ENCODE measurements around the gene KNOP1.
A peak's percentile ranks its signal among the peaks of the same experiment; 100 is the strongest.

The KNOP1 gene

DNA sequence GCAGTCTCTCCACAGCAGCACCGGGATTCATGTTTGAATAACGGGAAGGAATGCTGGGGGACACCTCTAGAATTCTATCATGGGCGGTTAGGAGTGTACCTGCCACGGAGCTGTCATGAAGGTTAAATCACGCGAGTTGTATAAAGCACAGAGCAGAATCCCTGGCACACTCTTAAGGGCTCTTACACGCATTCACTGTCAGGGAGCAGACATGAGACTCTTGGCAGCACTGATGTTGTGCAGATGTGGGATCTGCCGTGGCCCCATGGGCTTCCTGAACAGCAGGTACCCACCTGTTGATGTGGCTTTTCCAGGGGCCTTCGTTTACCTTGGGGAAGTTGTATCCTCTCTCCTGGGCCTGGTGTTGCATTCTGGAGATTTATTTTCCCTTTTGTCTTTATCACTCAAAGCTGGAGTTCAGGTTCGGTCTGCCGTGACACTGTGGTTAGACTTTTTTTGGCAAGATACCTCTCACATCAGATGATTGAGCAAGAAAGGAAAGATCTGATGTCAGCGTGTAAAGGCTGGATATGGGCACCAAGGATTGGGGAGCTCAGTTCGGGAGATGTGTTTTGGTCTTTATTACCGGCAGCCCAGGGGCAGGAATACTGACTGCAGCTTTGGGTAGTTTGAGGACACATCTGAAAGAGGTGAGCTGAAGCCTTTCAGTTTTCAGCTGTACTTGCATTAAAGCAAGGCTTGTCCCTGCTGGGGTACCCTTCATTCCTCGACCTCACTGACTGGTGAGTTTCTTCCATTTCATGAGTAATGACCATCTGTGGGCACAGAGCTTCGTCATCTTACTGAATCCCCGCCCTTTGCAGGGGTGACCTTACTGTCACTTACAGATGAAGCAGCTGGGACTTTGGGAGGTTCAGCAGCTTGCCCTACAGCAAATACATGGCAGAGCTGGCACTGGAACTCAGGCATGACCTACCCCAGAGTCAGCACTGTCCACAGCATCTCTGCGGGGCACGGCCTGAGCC is 19.3 kb downstream of the KNOP1 start:
- Histone ChIP-seq H3K27me3 (ENCODE audit: control insufficient read depth in 1 of 2, insufficient read depth in 2 of 2, low read length in 2 of 2) (no peaks in the 10 kb centered on the region), H3K4me3 (ENCODE audit: low read depth in 1 of 2, low read length in 2 of 2) (no peak overlapping the region), H3K27ac (ENCODE audit: low read depth, low read length) (no peak overlapping the region), H3K36me3 (ENCODE audit: control insufficient read depth in 1 of 2, insufficient read depth in 2 of 2, low read length in 2 of 2) (peaks cover 14 to 20% of the 10 kb centered on the region in 2 donors), H3K4me1 (ENCODE audit: control insufficient read depth in 1 of 2, insufficient read depth in 2 of 2, low read length in 2 of 2) (peaks cover 39 to 46% of the 10 kb centered on the region in 2 donors), H3K9me3 (ENCODE audit: control insufficient read depth in 1 of 2, low read length in 2 of 2) (no peaks in the 10 kb centered on the region), H3K9ac (ENCODE audit: low read depth in 1 of 2, low read length in 2 of 2) (no peak overlapping the region)

DNA sequence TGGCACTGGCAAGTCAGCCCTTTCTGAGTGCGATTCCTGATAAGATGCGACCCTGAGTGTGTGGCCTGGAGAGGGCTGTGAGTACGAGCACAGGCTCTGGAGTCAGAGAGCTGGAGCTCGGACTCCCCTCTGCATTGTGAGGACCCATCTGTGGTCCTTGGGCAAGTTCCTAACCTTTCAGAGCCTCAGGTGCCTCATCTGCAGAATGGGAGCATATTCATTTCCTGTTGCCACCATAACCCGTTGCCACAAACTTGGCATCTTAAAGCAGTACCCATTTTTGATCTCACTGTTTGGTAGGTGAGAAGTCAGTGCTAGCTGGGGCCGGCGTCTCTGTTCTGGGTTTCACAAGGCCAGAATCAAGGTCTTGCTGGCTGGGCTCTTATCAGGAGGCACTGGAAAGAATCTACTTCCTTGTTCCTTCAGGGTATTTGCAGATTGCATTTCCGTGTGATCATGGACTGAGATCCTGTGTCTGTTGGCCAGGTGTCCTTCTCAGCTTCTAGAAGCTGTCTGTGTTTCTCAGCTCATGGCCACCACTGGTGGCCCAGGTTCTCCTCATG is 20.2 kb downstream of the KNOP1 start:
- Histone ChIP-seq H3K27me3 (ENCODE audit: control insufficient read depth in 1 of 2, insufficient read depth in 2 of 2, low read length in 2 of 2) (no peaks in the 10 kb centered on the region), H3K27ac (ENCODE audit: low read depth, low read length) (no peak overlapping the region), H3K36me3 (ENCODE audit: control insufficient read depth in 1 of 2, insufficient read depth in 2 of 2, low read length in 2 of 2) (peaks cover 14 to 18% of the 10 kb centered on the region in 2 donors), H3K9ac (ENCODE audit: low read depth in 1 of 2, low read length in 2 of 2) (no peak overlapping the region), H3K9me3 (ENCODE audit: control insufficient read depth in 1 of 2, low read length in 2 of 2) (no peaks in the 10 kb centered on the region), H3K4me1 (ENCODE audit: control insufficient read depth in 1 of 2, insufficient read depth in 2 of 2, low read length in 2 of 2) (peaks cover 39 to 46% of the 10 kb centered on the region in 2 donors), H3K4me3 (ENCODE audit: low read depth in 1 of 2, low read length in 2 of 2) (no peak overlapping the region)

DNA sequence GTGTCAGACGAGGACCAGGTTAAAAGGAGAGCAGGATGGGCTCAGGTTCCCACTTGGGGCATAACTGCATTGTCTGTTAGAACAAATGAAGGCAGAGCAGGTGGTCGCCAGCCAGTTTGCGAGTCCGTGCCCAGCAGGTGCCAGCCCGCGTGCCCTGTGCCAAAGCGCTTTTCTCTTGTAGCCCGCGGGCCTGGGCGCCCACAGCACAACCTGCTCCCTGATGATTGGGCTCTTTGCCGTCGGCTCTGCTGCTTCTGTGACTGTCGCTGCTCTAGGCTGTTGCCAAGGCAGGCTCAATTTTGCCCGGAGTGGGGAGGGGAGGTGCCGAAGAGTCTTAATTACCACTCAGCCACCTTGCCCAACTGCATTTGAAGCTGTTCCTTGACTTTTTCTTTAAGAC is 21.1 kb downstream of the KNOP1 start:
- H3K36me3 ChIP-seq (ENCODE audit: control insufficient read depth in 1 of 2, insufficient read depth in 2 of 2, low read length in 2 of 2) = peaks cover 14 to 17% of the 10 kb centered on the region in 2 donors
- no peak overlapping the region for H3K9ac ChIP-seq (ENCODE audit: low read depth in 1 of 2, low read length in 2 of 2)
- H3K4me3 ChIP-seq (ENCODE audit: low read depth in 1 of 2, low read length in 2 of 2) = no peak overlapping the region
- H3K27me3 ChIP-seq (ENCODE audit: control insufficient read depth in 1 of 2, insufficient read depth in 2 of 2, low read length in 2 of 2) = no peaks in the 10 kb centered on the region
- H3K9me3 ChIP-seq (ENCODE audit: control insufficient read depth in 1 of 2, low read length in 2 of 2) = no peaks in the 10 kb centered on the region
- H3K27ac ChIP-seq (ENCODE audit: low read depth, low read length) = peak overlapping the region; percentile 43
- peaks cover 39 to 46% of the 10 kb centered on the region in 2 donors for H3K4me1 ChIP-seq (ENCODE audit: control insufficient read depth in 1 of 2, insufficient read depth in 2 of 2, low read length in 2 of 2)

DNA sequence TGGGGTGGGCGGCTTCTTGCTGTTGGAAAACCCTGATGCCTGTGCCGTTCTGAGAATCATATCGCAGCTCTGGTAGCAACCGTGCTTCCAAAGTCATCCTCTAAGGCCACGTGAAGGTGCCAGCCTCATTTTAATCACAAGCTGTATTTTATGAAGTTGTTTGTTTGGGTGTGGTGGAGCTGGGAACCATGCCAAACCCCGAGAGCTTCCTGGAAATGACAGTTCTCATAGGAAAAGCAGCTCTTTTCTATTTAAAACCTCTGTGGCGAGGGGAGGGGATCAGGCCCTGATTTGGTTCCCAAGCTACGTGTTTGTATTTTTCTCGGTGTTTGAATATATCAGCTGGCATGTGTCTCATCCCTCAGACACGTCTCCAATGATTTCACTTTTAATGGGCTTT is 21.7 kb downstream of the KNOP1 start:
- Histone ChIP-seq H3K27ac (ENCODE audit: low read depth, low read length) (peak overlapping the region; percentile 30), H3K4me1 (ENCODE audit: control insufficient read depth in 1 of 2, insufficient read depth in 2 of 2, low read length in 2 of 2) (peaks cover 39 to 46% of the 10 kb centered on the region in 2 donors), H3K36me3 (ENCODE audit: control insufficient read depth in 1 of 2, insufficient read depth in 2 of 2, low read length in 2 of 2) (peaks cover 15 to 22% of the 10 kb centered on the region in 2 donors), H3K9me3 (ENCODE audit: control insufficient read depth in 1 of 2, low read length in 2 of 2) (no peaks in the 10 kb centered on the region), H3K27me3 (ENCODE audit: control insufficient read depth in 1 of 2, insufficient read depth in 2 of 2, low read length in 2 of 2) (no peaks in the 10 kb centered on the region), H3K4me3 (ENCODE audit: low read depth in 1 of 2, low read length in 2 of 2) (peak overlapping the region in 1 of 2 donors; percentile 5), H3K9ac (ENCODE audit: low read depth in 1 of 2, low read length in 2 of 2) (no peak overlapping the region)

DNA sequence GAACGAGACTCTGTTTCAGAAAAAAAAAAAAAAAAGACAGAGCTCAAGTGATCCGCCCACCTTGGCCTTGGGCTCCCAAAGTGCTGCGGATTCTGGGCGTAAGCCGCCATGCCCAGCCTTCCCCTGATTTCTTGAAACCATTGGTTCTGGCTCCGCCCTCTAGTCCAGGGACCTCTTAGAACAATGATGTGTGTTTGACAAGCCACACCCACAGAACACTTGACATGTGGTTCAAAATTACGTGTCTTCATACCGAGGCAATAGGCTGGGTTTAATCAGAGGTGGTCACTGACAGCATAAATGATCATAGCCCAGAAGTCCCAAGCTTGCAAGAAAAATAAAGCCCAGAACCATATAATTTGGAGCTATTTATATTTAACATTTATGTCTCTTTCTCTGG is 23.0 kb downstream of the KNOP1 start:
- Histone ChIP-seq H3K4me3 (ENCODE audit: low read depth in 1 of 2, low read length in 2 of 2) (no peak overlapping the region), H3K4me1 (ENCODE audit: control insufficient read depth in 1 of 2, insufficient read depth in 2 of 2, low read length in 2 of 2) (peaks cover 27 to 33% of the 10 kb centered on the region in 2 donors), H3K36me3 (ENCODE audit: control insufficient read depth in 1 of 2, insufficient read depth in 2 of 2, low read length in 2 of 2) (peaks cover 17 to 21% of the 10 kb centered on the region in 2 donors), H3K9ac (ENCODE audit: low read depth in 1 of 2, low read length in 2 of 2) (no peak overlapping the region), H3K9me3 (ENCODE audit: control insufficient read depth in 1 of 2, low read length in 2 of 2) (no peaks in the 10 kb centered on the region), H3K27ac (ENCODE audit: low read depth, low read length) (no peak overlapping the region), H3K27me3 (ENCODE audit: control insufficient read depth in 1 of 2, insufficient read depth in 2 of 2, low read length in 2 of 2) (no peaks in the 10 kb centered on the region)

DNA sequence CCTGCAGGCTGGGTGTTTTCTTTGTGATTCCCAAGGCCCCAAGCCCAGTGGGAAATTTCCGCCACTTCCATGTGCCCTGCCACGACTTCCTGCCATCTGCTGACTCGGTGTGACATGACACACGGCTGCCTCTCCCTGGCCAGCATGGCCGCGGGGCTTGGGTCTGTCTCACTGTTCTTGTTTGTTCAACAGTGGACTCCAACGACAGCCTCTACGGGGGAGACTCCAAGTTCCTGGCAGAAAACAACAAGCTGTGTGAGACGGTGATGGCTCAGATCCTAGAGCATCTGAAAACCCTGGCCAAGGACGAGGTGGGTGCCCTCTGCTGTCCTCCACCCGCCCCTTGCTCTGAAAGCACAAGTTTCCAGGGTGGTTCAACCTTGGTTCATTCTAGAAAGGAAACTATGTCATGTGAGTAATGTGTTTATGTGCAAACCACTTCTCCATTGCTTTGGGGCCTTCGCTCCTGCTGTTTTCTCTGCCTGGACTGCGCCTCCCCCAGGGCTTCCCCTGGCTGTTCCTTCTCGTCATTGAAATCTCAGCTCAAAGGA is 26.8 kb downstream of the KNOP1 start:
- H3K9ac ChIP-seq (ENCODE audit: low read depth in 1 of 2, low read length in 2 of 2) = no peak overlapping the region
- peaks cover 4 to 6% of the 10 kb centered on the region in 2 donors for H3K4me1 ChIP-seq (ENCODE audit: control insufficient read depth in 1 of 2, insufficient read depth in 2 of 2, low read length in 2 of 2)
- no peak overlapping the region for H3K4me3 ChIP-seq (ENCODE audit: low read depth in 1 of 2, low read length in 2 of 2)
- no peak overlapping the region for H3K27ac ChIP-seq (ENCODE audit: low read depth, low read length)
- peaks cover 3 to 30% of the 10 kb centered on the region in 2 donors for H3K36me3 ChIP-seq (ENCODE audit: control insufficient read depth in 1 of 2, insufficient read depth in 2 of 2, low read length in 2 of 2)
- H3K27me3 ChIP-seq (ENCODE audit: control insufficient read depth in 1 of 2, insufficient read depth in 2 of 2, low read length in 2 of 2) = no peaks in the 10 kb centered on the region
- H3K9me3 ChIP-seq (ENCODE audit: control insufficient read depth in 1 of 2, low read length in 2 of 2) = no peaks in the 10 kb centered on the region

DNA sequence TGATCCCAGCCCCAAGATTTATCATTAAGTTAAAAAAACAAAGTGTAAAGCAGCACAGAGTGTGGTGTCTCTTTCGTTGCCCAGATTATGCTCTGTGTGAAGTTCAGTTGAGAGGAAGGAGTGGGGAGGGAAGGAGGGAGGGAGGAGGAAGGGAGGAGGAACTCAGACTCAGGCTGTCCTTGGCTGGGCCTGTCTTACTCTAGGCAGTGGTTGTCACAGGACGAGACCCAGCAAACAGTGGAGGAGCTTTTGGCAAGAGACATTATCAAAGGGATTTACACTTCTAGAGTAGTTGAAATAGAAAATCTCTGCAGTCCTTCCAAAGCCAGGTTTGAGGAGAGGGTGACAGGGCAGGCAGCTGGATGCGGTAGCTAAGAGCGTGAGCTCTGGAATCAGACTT is 27.8 kb downstream of the KNOP1 start:
- Histone ChIP-seq H3K9ac (ENCODE audit: low read depth in 1 of 2, low read length in 2 of 2) (no peak overlapping the region), H3K27me3 (ENCODE audit: control insufficient read depth in 1 of 2, insufficient read depth in 2 of 2, low read length in 2 of 2) (no peaks in the 10 kb centered on the region), H3K4me3 (ENCODE audit: low read depth in 1 of 2, low read length in 2 of 2) (no peak overlapping the region), H3K9me3 (ENCODE audit: control insufficient read depth in 1 of 2, low read length in 2 of 2) (no peaks in the 10 kb centered on the region), H3K27ac (ENCODE audit: low read depth, low read length) (no peak overlapping the region), H3K36me3 (ENCODE audit: control insufficient read depth in 1 of 2, insufficient read depth in 2 of 2, low read length in 2 of 2) (peaks cover 8 to 38% of the 10 kb centered on the region in 2 donors), H3K4me1 (ENCODE audit: control insufficient read depth in 1 of 2, insufficient read depth in 2 of 2, low read length in 2 of 2) (no peaks in the 10 kb centered on the region)

DNA sequence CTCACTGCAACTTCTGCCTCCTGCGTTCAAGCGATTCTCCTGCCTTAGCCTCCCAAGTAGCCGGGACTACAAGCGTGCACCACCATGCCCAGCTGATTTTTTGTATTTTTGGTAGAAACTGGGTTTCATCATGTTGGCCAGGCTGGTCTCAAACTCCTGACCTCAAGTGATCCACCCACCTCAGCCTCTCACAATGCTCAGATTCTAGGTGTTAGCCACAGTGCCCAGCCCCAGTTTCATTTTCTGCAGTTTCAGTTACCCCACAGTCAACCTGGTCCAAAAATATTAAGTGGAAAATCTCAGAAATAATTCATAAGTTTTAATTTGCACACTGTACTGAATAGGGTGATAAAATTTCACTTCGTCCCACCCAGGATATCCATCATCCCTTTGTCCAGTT is 28.7 kb downstream of the KNOP1 start:
- Histone ChIP-seq H3K9me3 (ENCODE audit: control insufficient read depth in 1 of 2, low read length in 2 of 2) (no peaks in the 10 kb centered on the region), H3K36me3 (ENCODE audit: control insufficient read depth in 1 of 2, insufficient read depth in 2 of 2, low read length in 2 of 2) (peaks cover 8 to 46% of the 10 kb centered on the region in 2 donors), H3K9ac (ENCODE audit: low read depth in 1 of 2, low read length in 2 of 2) (no peak overlapping the region), H3K27me3 (ENCODE audit: control insufficient read depth in 1 of 2, insufficient read depth in 2 of 2, low read length in 2 of 2) (no peaks in the 10 kb centered on the region), H3K4me1 (ENCODE audit: control insufficient read depth in 1 of 2, insufficient read depth in 2 of 2, low read length in 2 of 2) (no peaks in the 10 kb centered on the region), H3K4me3 (ENCODE audit: low read depth in 1 of 2, low read length in 2 of 2) (no peak overlapping the region), H3K27ac (ENCODE audit: low read depth, low read length) (no peak overlapping the region)

DNA sequence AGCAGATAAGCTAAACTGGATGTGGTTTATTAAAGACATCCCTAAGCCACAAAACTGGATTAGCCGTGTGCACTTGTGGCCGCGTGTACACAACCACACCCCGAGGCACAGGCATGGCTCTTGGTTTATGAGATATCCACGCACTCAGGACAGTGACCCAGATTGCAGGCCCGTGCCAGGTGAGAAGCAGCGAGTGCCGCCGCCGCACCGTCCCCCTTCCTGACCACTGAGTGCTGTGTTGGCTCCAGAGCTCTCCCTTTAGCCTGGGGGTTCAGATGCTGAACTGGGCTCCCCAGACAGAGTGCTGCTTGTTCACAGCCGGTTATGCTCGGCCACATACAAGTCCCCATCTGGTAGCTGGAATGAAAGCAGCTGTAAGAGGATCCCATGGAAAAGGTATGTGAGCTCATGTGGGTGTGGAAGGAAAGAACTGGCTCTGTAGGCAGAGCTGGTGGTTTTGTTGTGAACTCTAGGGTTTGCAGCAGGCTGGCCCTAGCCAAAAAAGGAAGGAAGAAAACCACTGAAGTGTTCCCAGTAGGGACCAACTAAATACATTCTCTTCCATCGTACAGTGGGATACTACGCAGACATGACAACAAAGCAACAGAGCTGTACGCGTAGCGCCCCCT is 29.5 kb downstream of the KNOP1 start:
- H3K27ac ChIP-seq (ENCODE audit: low read depth, low read length) = no peak overlapping the region

DNA sequence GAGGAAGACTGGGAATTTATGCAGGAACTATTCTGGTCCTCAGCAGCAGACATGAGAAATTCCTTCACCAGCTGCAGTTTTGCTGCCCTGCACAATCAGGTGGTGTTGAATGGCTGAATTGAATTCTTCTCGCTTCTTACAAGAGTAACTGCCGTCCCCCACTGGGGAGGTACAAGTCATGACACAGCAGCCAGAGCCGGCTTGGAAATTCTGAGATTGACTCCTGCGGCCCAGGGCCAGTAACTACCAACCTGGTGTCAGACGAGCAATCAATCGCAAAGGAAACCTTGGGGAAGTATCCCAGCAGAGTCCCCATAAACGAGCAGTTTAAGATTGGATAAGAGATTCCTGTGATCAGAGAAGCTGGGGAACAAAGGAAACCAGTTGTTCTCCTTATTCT is 30.7 kb downstream of the KNOP1 start:
- Histone ChIP-seq H3K9ac (ENCODE audit: low read depth in 1 of 2, low read length in 2 of 2) (no peak overlapping the region), H3K9me3 (ENCODE audit: control insufficient read depth in 1 of 2, low read length in 2 of 2) (no peaks in the 10 kb centered on the region), H3K27ac (ENCODE audit: low read depth, low read length) (no peak overlapping the region), H3K4me3 (ENCODE audit: low read depth in 1 of 2, low read length in 2 of 2) (no peak overlapping the region), H3K4me1 (ENCODE audit: control insufficient read depth in 1 of 2, insufficient read depth in 2 of 2, low read length in 2 of 2) (no peaks in the 10 kb centered on the region), H3K36me3 (ENCODE audit: control insufficient read depth in 1 of 2, insufficient read depth in 2 of 2, low read length in 2 of 2) (peaks cover 15 to 64% of the 10 kb centered on the region in 2 donors), H3K27me3 (ENCODE audit: control insufficient read depth in 1 of 2, insufficient read depth in 2 of 2, low read length in 2 of 2) (no peaks in the 10 kb centered on the region)

More for the DNA sequence above, 29.5 kb downstream of the KNOP1 start:
- Histone ChIP-seq H3K27me3 (ENCODE audit: control insufficient read depth in 1 of 2, insufficient read depth in 2 of 2, low read length in 2 of 2) (no peaks in the 10 kb centered on the region), H3K9me3 (ENCODE audit: control insufficient read depth in 1 of 2, low read length in 2 of 2) (no peaks in the 10 kb centered on the region), H3K9ac (ENCODE audit: low read depth in 1 of 2, low read length in 2 of 2) (no peak overlapping the region), H3K4me3 (ENCODE audit: low read depth in 1 of 2, low read length in 2 of 2) (no peak overlapping the region), H3K4me1 (ENCODE audit: control insufficient read depth in 1 of 2, insufficient read depth in 2 of 2, low read length in 2 of 2) (no peaks in the 10 kb centered on the region), H3K36me3 (ENCODE audit: control insufficient read depth in 1 of 2, insufficient read depth in 2 of 2, low read length in 2 of 2) (peaks cover 12 to 54% of the 10 kb centered on the region in 2 donors)
